RCC 7860 (cell line): ENCODE results near the gene UPF3B.
"Not testable (repeated sequence)": the region's sequence is repeated elsewhere in the genome, so short reads cannot be mapped to it uniquely, and the experiment has no call there.

Experiments
- DNase-seq: peaks from one replicate; pipeline ENCODE4 v3.0.0-alpha.2; 2015; ENCODE audit warnings: low spot score
- FAIRE-seq: peaks from 2 replicates; lab custom pipeline; 2012; peaks lifted over from hg19 to GRCh38; lab: Jason Lieb, UNC

Gene UPF3B

GRCh38 chrX:119852382-119853353, at the start of gene UPF3B:
UPF3B (minus strand) TSS chrX:119852963; CDS start chrX:119852928, 35 bp downstream.
- peak; percentile 93 for DNase-seq
- peak; percentile 96 for FAIRE-seq

- DNase-seq, result no peak
- FAIRE-seq, result no peak
These were observed 48.2 kb upstream of the UPF3B start for GRCh38 chrX:119900976-119901375.

GRCh38 chrX:119899125-119899524, 46.4 kb upstream of the UPF3B start:
- FAIRE-seq (no peak), DNase-seq (no peak)

GRCh38 chrX:119895843-119896326, 43.1 kb upstream of the UPF3B start, which contains the start of gene AKAP14:
AKAP14 (plus strand) TSS chrX:119895893; CDS start chrX:119903224, 7,331 bp downstream.
- no peak for FAIRE-seq
- DNase-seq, result no peak

GRCh38 chrX:119891961-119892692, 39.4 kb upstream of the UPF3B start:
- not testable (repeated sequence) for FAIRE-seq, DNase-seq

GRCh38 chrX:119890626-119891025, 37.9 kb upstream of the UPF3B start:
- FAIRE-seq, DNase-seq: not testable (repeated sequence)

- FAIRE-seq (no peak), DNase-seq (no peak)
These were observed 35.1 kb upstream of the UPF3B start for GRCh38 chrX:119887721-119888425.

GRCh38 chrX:119885554-119886428, 33.0 kb upstream of the UPF3B start:
- FAIRE-seq (no peak), DNase-seq (peak; percentile 9)

GRCh38 chrX:119880552-119881437, 28.0 kb upstream of the UPF3B start:
- DNase-seq (peak; percentile 40), FAIRE-seq (no peak)

- DNase-seq (no peak), FAIRE-seq (no peak)
These were observed 27.3 kb upstream of the UPF3B start for GRCh38 chrX:119880076-119880475.

- DNase-seq, result no peak
- FAIRE-seq, result no peak
These were observed 26.0 kb upstream of the UPF3B start for GRCh38 chrX:119878740-119879139.

- FAIRE-seq (peak; percentile 61), DNase-seq (peak; percentile 73)
These were observed 19.0 kb upstream of the UPF3B start, which contains the start of the genes NDUFA1 and RNF113A for GRCh38 chrX:119871599-119872395. NDUFA1 (plus strand) TSS chrX:119871832; CDS start chrX:119871912, 80 bp downstream. RNF113A (minus strand) TSS chrX:119871733; CDS start chrX:119871613, 120 bp downstream.

GRCh38 chrX:119871245-119871598, 18.5 kb upstream of the UPF3B start:
- no peak for FAIRE-seq

GRCh38 chrX:119870626-119871131, 17.9 kb upstream of the UPF3B start:
- DNase-seq (peak; percentile 10), FAIRE-seq (no peak)

More at GRCh38 chrX:119871245-119871598, 18.5 kb upstream of the UPF3B start:
- no peak for DNase-seq

GRCh38 chrX:119853444-119853843, 681 bp upstream of the UPF3B start:
- FAIRE-seq (no peak), DNase-seq (no peak)

GRCh38 chrX:119833905-119834304, 18.9 kb downstream of the UPF3B start:
- no peak for DNase-seq
- FAIRE-seq, result no peak

- no peak for FAIRE-seq
These were observed 24.3 kb downstream of the UPF3B start for GRCh38 chrX:119828446-119828845.

More at GRCh38 chrX:119828446-119828845, 24.3 kb downstream of the UPF3B start:
- peak; percentile 3 for DNase-seq
